GM12892 (cell line): ENCODE results near the gene SMYD3.

ENCODE experiments used
- POLR2A ChIP-seq: IDR thresholded peaks from 2 replicates; pipeline ENCODE4 v1.6.1; 2011; ENCODE audit warnings: low read depth, low read length, control low read depth
- POLR2AphosphoS5 ChIP-seq: IDR thresholded peaks from 2 replicates; pipeline ENCODE4 v1.6.1; 2011; ENCODE audit warnings: low read depth, low read length, control low read depth
- TAF1 ChIP-seq: IDR thresholded peaks from 2 replicates; pipeline ENCODE4 v1.6.1; 2011; ENCODE audit warnings: low read depth, mild to moderate bottlenecking, control low read depth, low read length, borderline replicate concordance

GRCh38 chr1:245842106-245842505 lies 665.0 kb downstream of the SMYD3 start:
- TF ChIP-seq POLR2A (no peak), POLR2AphosphoS5 (no peak), TAF1 (no peak)
